C4-2B (cell line): Measurements from ENCODE around the gene RASA3.

Source experiments
- ZFX ChIP-seq: fragments of 450-650 bp; IDR thresholded peaks from 2 replicates; pipeline ENCODE4 v1.6.1; 2017
- TF ChIP-seq, protein P1 (sequence below): fragments of 450-650 bp; conservative IDR thresholded peaks from 2 replicates; pipeline ENCODE4 v1.5.1; 2017; ENCODE audit warnings: mild to moderate bottlenecking

DNA sequence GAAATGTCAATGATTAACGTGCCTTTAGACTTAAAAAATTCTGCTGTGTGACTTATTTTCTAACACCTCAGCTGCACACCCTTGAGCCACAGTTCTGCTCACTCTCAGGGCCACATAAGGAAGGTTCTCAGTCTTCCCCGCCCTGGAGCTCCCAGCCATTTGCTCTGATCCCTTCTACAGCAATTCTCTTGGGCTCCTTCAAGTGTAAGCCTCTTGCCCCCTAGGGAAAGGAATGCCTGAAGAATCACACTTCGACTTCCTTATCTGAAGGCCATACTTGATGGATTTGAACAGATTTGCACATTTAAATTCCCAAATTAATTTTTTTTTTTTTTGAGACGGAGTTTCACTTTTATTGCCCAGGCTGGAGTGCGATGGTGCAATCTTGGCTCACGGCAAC is 44.2 kb downstream of the RASA3 start:
- TF ChIP-seq, protein P1, sequence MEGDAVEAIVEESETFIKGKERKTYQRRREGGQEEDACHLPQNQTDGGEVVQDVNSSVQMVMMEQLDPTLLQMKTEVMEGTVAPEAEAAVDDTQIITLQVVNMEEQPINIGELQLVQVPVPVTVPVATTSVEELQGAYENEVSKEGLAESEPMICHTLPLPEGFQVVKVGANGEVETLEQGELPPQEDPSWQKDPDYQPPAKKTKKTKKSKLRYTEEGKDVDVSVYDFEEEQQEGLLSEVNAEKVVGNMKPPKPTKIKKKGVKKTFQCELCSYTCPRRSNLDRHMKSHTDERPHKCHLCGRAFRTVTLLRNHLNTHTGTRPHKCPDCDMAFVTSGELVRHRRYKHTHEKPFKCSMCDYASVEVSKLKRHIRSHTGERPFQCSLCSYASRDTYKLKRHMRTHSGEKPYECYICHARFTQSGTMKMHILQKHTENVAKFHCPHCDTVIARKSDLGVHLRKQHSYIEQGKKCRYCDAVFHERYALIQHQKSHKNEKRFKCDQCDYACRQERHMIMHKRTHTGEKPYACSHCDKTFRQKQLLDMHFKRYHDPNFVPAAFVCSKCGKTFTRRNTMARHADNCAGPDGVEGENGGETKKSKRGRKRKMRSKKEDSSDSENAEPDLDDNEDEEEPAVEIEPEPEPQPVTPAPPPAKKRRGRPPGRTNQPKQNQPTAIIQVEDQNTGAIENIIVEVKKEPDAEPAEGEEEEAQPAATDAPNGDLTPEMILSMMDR = no peak
- no peak for TF ChIP-seq ZFX
